Measurements from ENCODE around the gene CCDC3. TPM values are rescaled to one million over a fixed set of nuclear protein-coding genes. Genes with fewer than 3 reads are reported as not detected.

Gene CCDC3
- total RNA-seq, 2 donors from 2014 or later: 1.4 to 2.1 TPM

DNA sequence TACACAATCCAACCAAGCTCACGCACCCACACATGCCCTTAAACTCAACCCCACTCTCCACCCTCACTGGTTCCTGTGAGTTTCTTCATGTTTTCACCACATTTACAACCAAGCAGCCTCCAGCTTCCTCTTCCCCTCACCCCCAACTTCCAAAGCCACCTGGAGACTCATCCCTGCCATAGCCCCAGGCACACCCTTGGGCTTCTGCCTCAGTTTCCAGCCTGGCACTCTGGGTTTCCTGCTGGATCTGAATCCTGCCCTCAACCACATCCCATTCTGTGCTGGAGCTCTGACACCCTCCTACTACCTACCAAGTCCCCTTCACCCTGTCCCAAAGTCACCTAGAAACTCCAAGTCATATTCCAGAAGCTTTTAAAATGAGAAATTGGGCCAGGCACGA, 29.4 kb downstream of the CCDC3 start:
- TF ChIP-seq, protein P1, sequence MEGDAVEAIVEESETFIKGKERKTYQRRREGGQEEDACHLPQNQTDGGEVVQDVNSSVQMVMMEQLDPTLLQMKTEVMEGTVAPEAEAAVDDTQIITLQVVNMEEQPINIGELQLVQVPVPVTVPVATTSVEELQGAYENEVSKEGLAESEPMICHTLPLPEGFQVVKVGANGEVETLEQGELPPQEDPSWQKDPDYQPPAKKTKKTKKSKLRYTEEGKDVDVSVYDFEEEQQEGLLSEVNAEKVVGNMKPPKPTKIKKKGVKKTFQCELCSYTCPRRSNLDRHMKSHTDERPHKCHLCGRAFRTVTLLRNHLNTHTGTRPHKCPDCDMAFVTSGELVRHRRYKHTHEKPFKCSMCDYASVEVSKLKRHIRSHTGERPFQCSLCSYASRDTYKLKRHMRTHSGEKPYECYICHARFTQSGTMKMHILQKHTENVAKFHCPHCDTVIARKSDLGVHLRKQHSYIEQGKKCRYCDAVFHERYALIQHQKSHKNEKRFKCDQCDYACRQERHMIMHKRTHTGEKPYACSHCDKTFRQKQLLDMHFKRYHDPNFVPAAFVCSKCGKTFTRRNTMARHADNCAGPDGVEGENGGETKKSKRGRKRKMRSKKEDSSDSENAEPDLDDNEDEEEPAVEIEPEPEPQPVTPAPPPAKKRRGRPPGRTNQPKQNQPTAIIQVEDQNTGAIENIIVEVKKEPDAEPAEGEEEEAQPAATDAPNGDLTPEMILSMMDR (IDR thresholded peaks at IDR 0.05): no peak
- no peak overlapping the region for H3K4me3 ChIP-seq

DNA sequence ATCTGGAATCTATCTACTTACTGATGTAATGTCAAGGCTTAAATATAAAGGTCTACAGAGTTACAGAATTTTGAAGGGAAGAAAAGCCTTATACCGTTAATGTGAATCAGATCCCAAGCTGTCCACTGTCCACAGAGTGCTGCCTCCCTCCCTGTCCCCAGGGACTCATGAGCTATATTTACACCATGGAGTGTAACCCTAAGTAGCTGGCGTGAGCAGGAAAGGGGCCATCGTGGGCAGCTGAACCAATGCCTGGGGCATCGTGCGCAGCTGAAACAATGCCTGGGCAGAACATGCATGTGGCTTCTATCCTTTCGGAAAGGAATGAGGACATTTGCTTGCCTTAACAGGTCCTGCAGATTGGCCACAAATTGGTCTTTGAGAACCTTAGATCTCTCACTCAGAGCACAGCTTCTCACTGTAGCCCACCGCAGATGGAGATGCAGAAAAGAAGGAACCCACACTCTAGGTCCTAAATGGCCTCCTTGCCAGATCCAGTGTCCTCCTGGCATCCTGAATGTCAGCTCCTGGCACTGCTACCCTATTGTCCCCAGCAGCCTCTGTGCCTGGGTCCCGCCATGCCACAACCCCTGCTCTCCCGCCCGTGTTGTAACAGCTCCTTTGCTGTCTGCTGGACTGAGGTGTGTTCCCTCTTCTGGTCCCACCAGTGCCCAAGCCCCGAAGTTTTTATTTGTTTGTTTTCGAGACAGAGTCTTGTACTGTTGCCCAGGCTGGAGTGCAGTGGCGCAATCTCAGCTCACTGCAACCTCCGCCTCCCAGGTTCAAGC, 30.3 kb downstream of the CCDC3 start:
- H3K9ac ChIP-seq (ENCODE audit: low read depth in 2 of 2, low read length in 2 of 2): no peak overlapping the region
- no peaks in the 10 kb centered on the region for H3K27me3 ChIP-seq
- H3K27ac ChIP-seq: no peak overlapping the region
- intact Hi-C loops (cut with DNase I): no loop called here
- H3K36me3 ChIP-seq: no peaks in the 10 kb centered on the region
- TF ChIP-seq, protein P1 (IDR thresholded peaks at IDR 0.05): no peak
- DNase-seq: no peak
- H3K4me3 ChIP-seq: no peak overlapping the region
- no peaks in the 10 kb centered on the region for H3K4me1 ChIP-seq
- no peaks in the 10 kb centered on the region for H3K9me3 ChIP-seq

More for the DNA sequence above, 29.4 kb downstream of the CCDC3 start:
- no peak overlapping the region for H3K9ac ChIP-seq (ENCODE audit: low read depth in 2 of 2, low read length in 2 of 2)
- intact Hi-C loops (cut with DNase I): no loop called here
- no peak overlapping the region for H3K27ac ChIP-seq
- no peaks in the 10 kb centered on the region for H3K4me1 ChIP-seq
- no peaks in the 10 kb centered on the region for H3K36me3 ChIP-seq
- H3K9me3 ChIP-seq: no peaks in the 10 kb centered on the region
- no peaks in the 10 kb centered on the region for H3K27me3 ChIP-seq
- DNase-seq: no peak

DNA sequence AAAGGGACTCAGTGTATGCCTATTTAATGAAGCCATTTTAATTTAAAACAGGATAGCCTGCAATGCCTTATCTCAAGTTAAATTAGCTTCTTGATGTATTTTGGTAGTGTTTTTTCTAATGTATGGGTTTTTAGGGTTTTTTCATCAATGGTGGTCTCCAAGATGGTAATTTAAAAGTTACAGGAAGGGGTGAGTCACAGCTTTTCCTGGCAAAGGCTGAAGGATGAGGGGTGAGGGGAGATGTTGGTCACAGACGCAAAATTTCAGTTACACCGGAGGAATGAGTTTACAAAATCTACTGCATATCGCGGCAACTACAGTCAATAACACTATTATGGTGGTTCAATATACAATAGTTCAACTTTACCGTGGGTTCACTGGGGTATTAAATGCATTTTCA, 31.6 kb downstream of the CCDC3 start:
- Histone ChIP-seq H3K4me1 (no peaks in the 10 kb centered on the region), H3K9me3 (no peaks in the 10 kb centered on the region), H3K9ac (ENCODE audit: low read depth in 2 of 2, low read length in 2 of 2) (no peak overlapping the region), H3K27ac (no peak overlapping the region), H3K4me3 (no peak overlapping the region), H3K36me3 (no peaks in the 10 kb centered on the region), H3K27me3 (no peaks in the 10 kb centered on the region)
- DNase-seq: no peak
- TF ChIP-seq, protein P1 (IDR thresholded peaks at IDR 0.05): no peak
- intact Hi-C loops (cut with DNase I): no loop called here

DNA sequence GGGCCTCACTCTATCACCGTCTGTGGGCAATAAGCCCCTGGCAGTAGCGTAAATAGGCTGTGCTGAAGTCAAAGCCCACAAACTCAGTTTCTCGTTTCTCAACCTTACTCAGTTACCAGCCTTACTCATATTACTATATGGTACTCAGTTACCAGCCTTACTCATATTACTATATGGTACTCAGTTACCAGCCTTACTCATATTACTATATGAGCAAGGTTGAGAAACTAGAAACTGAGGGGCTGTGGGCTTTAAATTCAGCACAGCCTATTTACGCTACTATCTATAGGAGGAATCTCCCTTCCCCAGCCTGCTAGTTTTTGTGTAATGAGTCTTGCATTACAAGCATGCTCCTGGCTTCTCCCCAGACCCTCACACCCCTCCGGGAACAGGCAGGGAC, 35.4 kb downstream of the CCDC3 start:
- Histone ChIP-seq H3K36me3 (no peaks in the 10 kb centered on the region), H3K9me3 (no peaks in the 10 kb centered on the region), H3K27ac (no peak overlapping the region), H3K4me3 (no peak overlapping the region), H3K27me3 (no peaks in the 10 kb centered on the region), H3K9ac (ENCODE audit: low read depth in 2 of 2, low read length in 2 of 2) (no peak overlapping the region), H3K4me1 (peaks cover 4% of the 10 kb centered on the region)
- intact Hi-C loops (cut with DNase I): no loop called here
- DNase-seq: no peak
- TF ChIP-seq, protein P1 (IDR thresholded peaks at IDR 0.05): no peak

DNA sequence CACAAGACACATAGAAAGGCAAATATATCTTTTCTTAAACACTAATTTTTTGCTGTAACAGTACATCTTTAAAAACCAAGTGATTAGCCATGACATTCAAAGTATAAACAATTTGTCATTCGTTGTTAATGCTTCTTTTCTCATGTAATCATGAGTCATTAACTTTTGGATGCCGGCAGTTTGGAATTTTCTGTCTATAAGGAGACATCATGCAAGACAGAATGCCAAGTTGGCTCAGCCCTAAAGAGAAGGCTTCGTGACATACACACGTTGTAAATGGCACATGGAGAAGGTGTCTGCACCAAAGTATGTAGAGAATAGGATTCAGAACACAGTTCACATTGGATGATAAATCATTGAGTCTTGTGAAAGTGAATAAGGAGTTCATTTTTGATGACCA, 35.9 kb downstream of the CCDC3 start:
- TF ChIP-seq, protein P1 (IDR thresholded peaks at IDR 0.05): no peak
- Histone ChIP-seq H3K36me3 (no peaks in the 10 kb centered on the region), H3K9ac (ENCODE audit: low read depth in 2 of 2, low read length in 2 of 2) (no peak overlapping the region), H3K4me3 (no peak overlapping the region), H3K9me3 (no peaks in the 10 kb centered on the region), H3K27me3 (no peaks in the 10 kb centered on the region), H3K4me1 (peaks cover 4% of the 10 kb centered on the region), H3K27ac (no peak overlapping the region)
- intact Hi-C loops (cut with DNase I): no loop called here
- no peak for DNase-seq

Measured in colonic mucosa (tissue), 4 donors.